Activated B cell treated with CpG ODN at 0.5 μM for 24 hours (primary cell): ENCODE data around the gene SLC29A2. TPM values are rescaled to one million over a fixed set of nuclear protein-coding genes. Genes with fewer than 3 reads are reported as not detected.

Experiments
- ATAC-seq: fragments of 200-7000 bp; cut with Tn5 transposase; one replicate; pipeline ENCODE4 v1.10.0; 2021; ENCODE audit warnings: low read depth, mild to moderate bottlenecking, moderate library complexity
- CTCF ChIA-PET: fragments of 350-600 bp; sonication (Branson Sonifier 250); formaldehyde crosslinking; loops from one replicate; lab custom pipeline; 2021; ENCODE audit warnings: antibody characterized with exemption; lab: Charles Lee
- POLR2A ChIA-PET: fragments of 350-600 bp; sonication (Branson Sonifier 250); formaldehyde crosslinking; loops from one replicate; lab custom pipeline; 2021; ENCODE audit warnings: antibody characterized with exemption; lab: Charles Lee
- DNase-seq: peaks from one replicate; pipeline ENCODE4 v3.0.0; 2022
- H3K27ac Mint-ChIP-seq: one replicate; pipeline ENCODE4 v1.8.0; 2020; ENCODE audit warnings: mixed read lengths
- H3K27me3 Mint-ChIP-seq: one replicate; pipeline ENCODE4 v1.8.0; 2021; ENCODE audit warnings: mixed read lengths
- H3K36me3 Mint-ChIP-seq: one replicate; pipeline ENCODE4 v1.8.0; 2021; ENCODE audit warnings: low read depth, mixed read lengths
- H3K4me1 Mint-ChIP-seq: one replicate; pipeline ENCODE4 v1.8.0; 2021; ENCODE audit warnings: mixed read lengths
- H3K4me3 Mint-ChIP-seq: one replicate; pipeline ENCODE4 v1.8.0; 2020; ENCODE audit warnings: mild to moderate bottlenecking, mixed read lengths
- H3K9me3 Mint-ChIP-seq: one replicate; pipeline ENCODE4 v1.8.0; 2020; ENCODE audit warnings: mixed read lengths
- intact Hi-C: fragments of 100-400 bp; cut with micrococcal nuclease; formaldehyde crosslinking; loops from one replicate; pipeline ENCODE4 v1.15.1; 2024
- total RNA-seq: library from RNA; stranded (reverse); gene quantifications from 2 replicates; pipeline ENCODE4 v1.2.3, GENCODE V29; 2022
- TF ChIP-seq, protein P1 (sequence below): fragments of 200-600 bp; IDR thresholded peaks from one replicate; pipeline ENCODE4 v1.8.0; 2022; ENCODE audit warnings: antibody characterized with exemption, mild to moderate bottlenecking

The SLC29A2 gene
- total RNA-seq, 1 donor from 2014 or later: 17.1 TPM

DNA sequence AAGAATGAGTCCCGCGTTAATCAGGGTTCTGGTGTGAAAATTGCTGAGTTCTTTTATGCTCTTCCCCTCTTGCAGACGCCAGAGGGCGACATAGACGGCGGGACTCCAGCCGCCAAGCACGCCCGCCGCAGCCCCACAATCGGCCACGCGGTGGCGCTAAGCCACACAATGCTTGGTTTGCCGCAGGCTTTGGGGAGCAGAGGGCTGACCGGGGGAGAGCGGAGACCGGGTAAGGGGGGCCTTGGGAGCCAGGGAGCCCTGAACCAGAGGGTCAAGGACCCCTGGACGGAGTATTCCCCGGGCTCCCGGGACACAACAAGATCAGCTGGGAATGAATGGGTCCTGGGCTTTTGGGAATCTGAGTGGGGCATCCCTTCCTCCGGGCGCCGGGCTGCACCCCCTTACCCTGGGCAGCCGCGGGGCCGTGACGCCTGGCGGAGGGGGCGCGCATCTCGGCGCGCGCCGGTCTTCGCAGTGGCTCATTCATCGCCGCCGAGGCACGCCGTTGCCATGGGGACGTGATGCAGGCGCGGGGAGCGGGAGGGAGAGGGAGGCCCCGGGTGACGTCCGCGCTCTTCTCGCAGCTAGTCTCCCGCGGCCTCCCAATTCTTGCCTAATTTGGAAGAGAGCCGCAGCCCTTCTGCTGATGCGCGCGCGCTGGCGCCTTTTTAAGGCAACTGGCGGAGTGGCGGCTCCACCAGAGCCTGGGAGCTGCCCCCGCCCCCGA lies 37.1 kb upstream of the SLC29A2 start:
- intact Hi-C loops: loop anchor here (1.0 to 2.0 kb wide), 8 partner anchors 22 to 474 kb away; partner anchors contain the start of genes ACTN3 and ZDHHC24
- Mint-ChIP-seq H3K27me3 (peaks cover 44% of the 10 kb centered on the region), H3K4me1 (peaks cover 4% of the 10 kb centered on the region), H3K36me3 (no peaks in the 10 kb centered on the region), H3K9me3 (no peaks in the 10 kb centered on the region), H3K4me3 (peak overlapping the region; percentile 73), H3K27ac (no peak overlapping the region)
- ATAC-seq (peak; percentile 92), DNase-seq (peak; percentile 88)
- POLR2A ChIA-PET: interaction anchor here (0.8 to 1.6 kb wide), 5 partner anchors 9 to 70 kb away, joined by 3 to 5 read pairs (median 4); partner anchors contain the start of gene MRPL11
- CTCF ChIA-PET: interaction anchor here (0.7 to 5.4 kb wide), 9 partner anchors 9 to 269 kb away, joined by 3 to 27 read pairs (median 9); partner anchors contain the start of genes BBS1, DPP3, MRPL11 and NPAS4
- TF ChIP-seq, protein P1, sequence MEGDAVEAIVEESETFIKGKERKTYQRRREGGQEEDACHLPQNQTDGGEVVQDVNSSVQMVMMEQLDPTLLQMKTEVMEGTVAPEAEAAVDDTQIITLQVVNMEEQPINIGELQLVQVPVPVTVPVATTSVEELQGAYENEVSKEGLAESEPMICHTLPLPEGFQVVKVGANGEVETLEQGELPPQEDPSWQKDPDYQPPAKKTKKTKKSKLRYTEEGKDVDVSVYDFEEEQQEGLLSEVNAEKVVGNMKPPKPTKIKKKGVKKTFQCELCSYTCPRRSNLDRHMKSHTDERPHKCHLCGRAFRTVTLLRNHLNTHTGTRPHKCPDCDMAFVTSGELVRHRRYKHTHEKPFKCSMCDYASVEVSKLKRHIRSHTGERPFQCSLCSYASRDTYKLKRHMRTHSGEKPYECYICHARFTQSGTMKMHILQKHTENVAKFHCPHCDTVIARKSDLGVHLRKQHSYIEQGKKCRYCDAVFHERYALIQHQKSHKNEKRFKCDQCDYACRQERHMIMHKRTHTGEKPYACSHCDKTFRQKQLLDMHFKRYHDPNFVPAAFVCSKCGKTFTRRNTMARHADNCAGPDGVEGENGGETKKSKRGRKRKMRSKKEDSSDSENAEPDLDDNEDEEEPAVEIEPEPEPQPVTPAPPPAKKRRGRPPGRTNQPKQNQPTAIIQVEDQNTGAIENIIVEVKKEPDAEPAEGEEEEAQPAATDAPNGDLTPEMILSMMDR: peak; percentile 96

DNA sequence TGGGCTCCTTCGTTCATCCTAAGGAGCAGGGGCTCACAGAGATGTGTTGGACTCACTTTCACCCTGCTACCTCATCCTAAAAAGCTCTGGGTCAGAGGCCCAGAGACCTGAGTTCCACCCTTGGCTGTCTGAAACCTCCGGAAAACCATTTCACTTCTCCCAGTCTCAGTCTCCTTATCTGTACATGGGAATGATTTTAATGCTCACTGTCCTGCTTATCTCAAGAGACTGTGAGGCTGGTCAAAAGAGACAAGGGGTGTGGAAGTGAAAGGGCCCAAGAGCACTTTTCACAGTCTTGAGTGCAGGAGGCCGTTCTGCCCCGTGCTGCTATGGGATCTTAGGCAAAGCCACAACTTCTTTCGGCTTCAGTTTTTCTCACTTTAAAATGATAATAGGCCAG lies 36.1 kb upstream of the SLC29A2 start:
- CTCF ChIA-PET: interaction anchor here (0.7 to 5.4 kb wide), 8 partner anchors 10 to 271 kb away, joined by 3 to 27 read pairs (median 6); partner anchors contain the start of genes DPP3, MRPL11 and RBM4B

DNA sequence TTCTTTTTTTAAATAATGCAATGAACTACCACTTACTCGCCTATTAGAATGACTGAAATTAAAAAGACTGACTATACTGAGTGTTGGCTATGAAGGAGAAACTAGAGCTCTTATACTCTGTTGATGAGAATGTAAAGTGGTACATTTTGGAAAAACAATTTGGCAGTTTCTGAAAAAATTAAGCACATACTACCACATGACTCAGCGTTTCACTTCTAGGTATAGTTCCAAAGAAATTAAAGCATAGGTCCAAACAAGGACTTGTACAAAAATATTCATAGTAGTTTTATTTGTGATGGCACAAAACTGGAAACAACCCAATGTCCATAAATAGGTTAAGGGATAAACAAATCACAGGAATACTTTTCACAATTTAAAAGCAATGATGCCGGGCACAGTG lies 22.4 kb upstream of the SLC29A2 start:
- H3K36me3 Mint-ChIP-seq: no peaks in the 10 kb centered on the region
- H3K4me1 Mint-ChIP-seq: peaks cover 6% of the 10 kb centered on the region

More for the DNA sequence above, 36.1 kb upstream of the SLC29A2 start:
- H3K4me1 Mint-ChIP-seq: peaks cover 4% of the 10 kb centered on the region
- DNase-seq (no peak), ATAC-seq (no peak)
- POLR2A ChIA-PET: no interaction called here
- TF ChIP-seq, protein P1: no peak
- no peaks in the 10 kb centered on the region for H3K9me3 Mint-ChIP-seq
- H3K27ac Mint-ChIP-seq: no peak overlapping the region
- no peak overlapping the region for H3K4me3 Mint-ChIP-seq
- H3K27me3 Mint-ChIP-seq: peaks cover 36% of the 10 kb centered on the region
- H3K36me3 Mint-ChIP-seq: no peaks in the 10 kb centered on the region
- intact Hi-C loops: loop anchor here (1.0 to 2.0 kb wide), 8 partner anchors 23 to 475 kb away; partner anchors contain the start of genes ACTN3 and ZDHHC24

DNA sequence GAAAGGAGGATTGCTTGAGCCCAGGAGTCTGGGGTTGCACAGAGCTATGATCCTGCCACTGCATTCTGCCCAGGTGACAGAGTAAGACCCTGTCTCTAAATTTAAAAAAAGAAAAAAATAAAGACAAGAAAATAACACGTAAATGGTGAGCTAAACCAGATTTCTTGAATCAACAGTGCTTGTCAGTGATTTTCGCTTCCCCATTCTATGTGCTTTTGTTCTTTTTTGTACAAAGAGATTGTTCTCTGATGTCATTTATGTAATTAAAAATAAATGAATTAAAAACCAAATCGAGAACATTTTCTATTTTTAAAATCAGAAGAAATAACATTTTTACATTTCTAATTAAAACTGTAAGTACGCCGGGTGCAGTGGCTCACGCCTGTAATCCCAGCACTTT lies 19.8 kb upstream of the SLC29A2 start:
- intact Hi-C loops: no loop called here
- H3K27me3 Mint-ChIP-seq: peaks cover 6% of the 10 kb centered on the region
- H3K36me3 Mint-ChIP-seq: no peaks in the 10 kb centered on the region
- CTCF ChIA-PET: interaction anchor here (1.3 kb wide), 1 partner anchor 287 kb away, joined by 4 read pairs; no protein-coding TSS in a partner anchor
- ATAC-seq (no peak), DNase-seq (no peak)
- no peak overlapping the region for H3K27ac Mint-ChIP-seq
- TF ChIP-seq, protein P1: no peak
- no peaks in the 10 kb centered on the region for H3K9me3 Mint-ChIP-seq
- POLR2A ChIA-PET: no interaction called here
- H3K4me1 Mint-ChIP-seq: peaks cover 9% of the 10 kb centered on the region
- no peak overlapping the region for H3K4me3 Mint-ChIP-seq

More for the DNA sequence above, 22.4 kb upstream of the SLC29A2 start:
- TF ChIP-seq, protein P1: no peak
- CTCF ChIA-PET: no interaction called here
- POLR2A ChIA-PET: no interaction called here
- intact Hi-C loops: no loop called here
- Mint-ChIP-seq H3K9me3 (no peaks in the 10 kb centered on the region), H3K4me3 (no peak overlapping the region), H3K27me3 (peaks cover 8% of the 10 kb centered on the region), H3K27ac (no peak overlapping the region)
- no peak for ATAC-seq
- DNase-seq: no peak
